GM10266 (cell line): ENCODE data around the gene TLE4.

Experiments used
- DNase-seq: peaks from one replicate; pipeline ENCODE4 v3.0.0; 2012; ENCODE audit errors: extremely low spot score
- TF ChIP-seq, protein P1 (sequence below): IDR thresholded peaks from 2 replicates; pipeline ENCODE4 v1.5.1; 2012; ENCODE audit warnings: mild to moderate bottlenecking, low read depth; ENCODE audit not compliant: control insufficient read depth, insufficient read depth; ENCODE audit errors: missing control alignments

TLE4 gene

GRCh38 chr9:79657891-79658290 lies 86.1 kb downstream of the TLE4 start:
- TF ChIP-seq, protein P1, sequence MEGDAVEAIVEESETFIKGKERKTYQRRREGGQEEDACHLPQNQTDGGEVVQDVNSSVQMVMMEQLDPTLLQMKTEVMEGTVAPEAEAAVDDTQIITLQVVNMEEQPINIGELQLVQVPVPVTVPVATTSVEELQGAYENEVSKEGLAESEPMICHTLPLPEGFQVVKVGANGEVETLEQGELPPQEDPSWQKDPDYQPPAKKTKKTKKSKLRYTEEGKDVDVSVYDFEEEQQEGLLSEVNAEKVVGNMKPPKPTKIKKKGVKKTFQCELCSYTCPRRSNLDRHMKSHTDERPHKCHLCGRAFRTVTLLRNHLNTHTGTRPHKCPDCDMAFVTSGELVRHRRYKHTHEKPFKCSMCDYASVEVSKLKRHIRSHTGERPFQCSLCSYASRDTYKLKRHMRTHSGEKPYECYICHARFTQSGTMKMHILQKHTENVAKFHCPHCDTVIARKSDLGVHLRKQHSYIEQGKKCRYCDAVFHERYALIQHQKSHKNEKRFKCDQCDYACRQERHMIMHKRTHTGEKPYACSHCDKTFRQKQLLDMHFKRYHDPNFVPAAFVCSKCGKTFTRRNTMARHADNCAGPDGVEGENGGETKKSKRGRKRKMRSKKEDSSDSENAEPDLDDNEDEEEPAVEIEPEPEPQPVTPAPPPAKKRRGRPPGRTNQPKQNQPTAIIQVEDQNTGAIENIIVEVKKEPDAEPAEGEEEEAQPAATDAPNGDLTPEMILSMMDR, result no peak
- no peak for DNase-seq

- TF ChIP-seq, protein P1, result no peak
- DNase-seq, result no peak
Measured at GRCh38 chr9:79658926-79659325, 87.2 kb downstream of the TLE4 start.

- TF ChIP-seq, protein P1, result no peak
- DNase-seq, result no peak
Measured at GRCh38 chr9:79660615-79661014, 88.8 kb downstream of the TLE4 start.

- DNase-seq, result no peak
- TF ChIP-seq, protein P1, result no peak
Measured at GRCh38 chr9:79661279-79661678, 89.5 kb downstream of the TLE4 start.

DNA sequence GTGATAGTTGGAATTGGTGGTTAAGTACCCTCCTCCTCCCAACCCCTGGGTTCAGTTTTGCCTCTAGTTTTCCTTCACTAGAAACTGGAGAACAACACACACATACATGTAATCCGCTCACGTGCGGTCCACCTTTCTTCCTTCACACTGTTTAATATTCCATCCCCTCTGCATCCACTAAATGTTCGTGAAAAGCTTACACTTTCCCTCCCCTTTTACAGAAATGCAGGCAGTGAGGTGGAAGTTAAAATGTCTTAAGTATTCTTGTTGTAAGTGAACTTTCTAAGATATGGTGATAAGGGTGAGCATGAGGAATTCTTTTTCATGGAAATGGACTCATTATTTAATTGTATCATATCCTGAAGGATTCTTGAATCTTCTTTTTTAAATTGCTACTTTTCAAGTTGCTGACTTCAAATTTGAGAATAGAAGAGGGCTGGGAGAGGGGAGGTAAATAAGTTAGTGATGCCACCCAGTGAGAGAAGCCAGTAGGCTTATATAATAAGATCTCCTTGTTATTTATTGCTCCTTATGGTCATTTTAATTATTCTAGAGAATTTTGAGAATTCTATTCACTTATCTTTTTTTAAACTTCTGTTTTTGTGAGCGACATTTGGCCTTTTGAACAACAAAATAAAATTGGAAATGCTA lies 90.2 kb downstream of the TLE4 start:
- TF ChIP-seq, protein P1, result no peak
- no peak for DNase-seq

GRCh38 chr9:79662537-79662956 lies 90.8 kb downstream of the TLE4 start:
- no peak for DNase-seq
- TF ChIP-seq, protein P1, result no peak

DNA sequence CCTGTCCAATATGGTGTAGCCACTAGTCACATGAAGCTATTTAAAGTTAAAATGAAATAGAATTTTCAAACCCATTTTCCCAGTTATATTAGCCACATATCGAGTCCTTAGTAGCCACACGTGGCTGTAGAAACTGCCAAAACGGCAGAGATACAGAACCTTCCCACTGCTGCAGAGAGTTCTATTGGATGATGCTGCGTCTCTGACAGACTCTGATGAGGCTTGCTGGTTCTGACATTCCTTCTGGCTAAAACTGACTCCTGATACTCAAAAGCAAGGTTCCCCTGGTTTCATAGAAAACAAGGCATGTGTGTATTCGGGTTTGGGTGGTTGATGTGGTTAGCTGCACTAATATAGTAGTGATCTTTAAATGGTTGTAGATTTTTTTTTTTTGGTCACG lies 91.5 kb downstream of the TLE4 start:
- DNase-seq, result no peak

More for the DNA sequence above, 91.5 kb downstream of the TLE4 start:
- TF ChIP-seq, protein P1, result no peak
